ENCODE data around the gene XXYLT1.

DNA sequence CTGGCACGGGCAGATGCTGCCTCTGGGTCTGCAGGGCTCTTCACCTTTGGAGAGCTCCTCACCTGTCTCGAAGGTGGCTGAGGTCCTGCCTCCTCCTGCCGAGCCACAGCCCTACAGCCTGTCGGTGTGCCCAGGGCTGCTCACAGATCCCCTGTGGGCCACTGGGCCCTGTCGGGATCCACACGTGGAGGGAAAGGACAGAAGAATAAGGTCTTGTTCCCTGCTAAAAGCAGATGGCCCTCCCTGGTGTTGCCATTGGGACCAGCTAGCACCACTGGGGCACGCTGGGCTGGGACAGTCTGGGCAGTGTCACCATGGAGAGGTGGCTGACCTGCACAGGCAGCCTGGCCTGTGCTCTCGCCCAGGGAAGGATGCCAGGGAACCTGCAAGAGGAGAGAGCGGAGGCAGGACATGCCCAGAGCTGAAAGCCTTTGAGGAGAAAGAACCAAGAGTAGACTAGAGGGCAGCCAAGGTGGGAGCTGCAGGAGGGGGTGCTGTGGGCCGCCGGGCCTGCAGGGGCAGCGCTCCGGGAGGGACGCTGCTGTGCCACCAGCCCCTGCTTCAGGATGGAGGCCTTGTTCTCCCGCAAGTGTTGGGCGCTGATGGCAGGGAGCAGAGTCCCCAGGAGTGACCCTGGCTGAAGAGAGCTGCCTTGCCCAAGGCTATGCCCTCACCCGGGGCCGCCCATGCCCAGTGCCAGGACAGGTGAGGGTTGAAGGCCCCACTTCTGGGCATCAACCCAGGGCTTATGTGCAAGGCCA is 210.2 kb downstream of the XXYLT1 start:
- TF ChIP-seq, protein P1, sequence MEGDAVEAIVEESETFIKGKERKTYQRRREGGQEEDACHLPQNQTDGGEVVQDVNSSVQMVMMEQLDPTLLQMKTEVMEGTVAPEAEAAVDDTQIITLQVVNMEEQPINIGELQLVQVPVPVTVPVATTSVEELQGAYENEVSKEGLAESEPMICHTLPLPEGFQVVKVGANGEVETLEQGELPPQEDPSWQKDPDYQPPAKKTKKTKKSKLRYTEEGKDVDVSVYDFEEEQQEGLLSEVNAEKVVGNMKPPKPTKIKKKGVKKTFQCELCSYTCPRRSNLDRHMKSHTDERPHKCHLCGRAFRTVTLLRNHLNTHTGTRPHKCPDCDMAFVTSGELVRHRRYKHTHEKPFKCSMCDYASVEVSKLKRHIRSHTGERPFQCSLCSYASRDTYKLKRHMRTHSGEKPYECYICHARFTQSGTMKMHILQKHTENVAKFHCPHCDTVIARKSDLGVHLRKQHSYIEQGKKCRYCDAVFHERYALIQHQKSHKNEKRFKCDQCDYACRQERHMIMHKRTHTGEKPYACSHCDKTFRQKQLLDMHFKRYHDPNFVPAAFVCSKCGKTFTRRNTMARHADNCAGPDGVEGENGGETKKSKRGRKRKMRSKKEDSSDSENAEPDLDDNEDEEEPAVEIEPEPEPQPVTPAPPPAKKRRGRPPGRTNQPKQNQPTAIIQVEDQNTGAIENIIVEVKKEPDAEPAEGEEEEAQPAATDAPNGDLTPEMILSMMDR (IDR thresholded peaks at IDR 0.05; ENCODE audit: low read length), result no peak
- TF ChIP-seq EZH2 (IDR thresholded peaks at IDR 0.05; ENCODE audit: borderline replicate concordance, low read length), result no peak
